Sigmoid colon (tissue), 4 donors: Measurements from ENCODE around the gene SPRR1B.

Experiments
- CTCF ChIP-seq, 4 experiments: fragments of 450-650 bp in 3 of 4; fragments of 200-600 bp in 1 of 4; IDR thresholded peaks; one replicate each; pipeline ENCODE4 v1.5.1; 2016 to 2019; ENCODE audit warnings: antibody characterized with exemption in 4 of 4, mild to moderate bottlenecking in 3 of 4, moderate library complexity in 2 of 4
- EP300 ChIP-seq, 4 donors: sonication (generic); formaldehyde crosslinking; IDR thresholded peaks; one replicate each; pipeline ENCODE4 v1.6.1; 2017; ENCODE audit warnings: antibody characterized with exemption in 4 of 4
- POLR2A ChIP-seq, 2 donors: fragments of 450-650 bp; IDR thresholded peaks; one replicate each; pipeline ENCODE4 v1.6.1; 2016; ENCODE audit warnings: antibody characterized with exemption in 2 of 2, mild to moderate bottlenecking in 2 of 2, moderate library complexity in 2 of 2
- POLR2AphosphoS5 ChIP-seq, 4 donors: sonication (generic); formaldehyde crosslinking; IDR thresholded peaks; one replicate each; pipeline ENCODE4 v1.6.1; 2017; ENCODE audit warnings: antibody characterized with exemption in 4 of 4

DNA sequence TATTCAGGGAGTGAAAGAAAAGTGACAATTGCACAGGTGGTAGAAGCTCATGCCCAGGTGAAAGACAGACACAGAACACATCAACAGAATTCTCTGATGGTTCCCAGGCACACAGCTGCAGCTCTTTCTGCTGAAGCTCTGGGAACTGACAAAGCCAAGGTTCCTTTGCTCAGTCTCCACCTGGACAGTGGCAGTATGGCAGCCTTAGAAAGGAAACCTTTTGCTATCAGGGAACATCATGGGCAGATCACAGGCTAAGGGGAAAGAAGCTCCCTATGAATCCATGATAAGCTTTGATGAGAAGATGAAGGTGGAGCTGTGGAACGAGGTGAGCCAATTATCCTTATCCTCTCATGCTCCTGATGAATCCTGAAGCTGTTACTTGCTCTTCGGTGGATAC, 39.2 kb downstream of the SPRR1B start:
- TF ChIP-seq POLR2A (IDR thresholded peaks at IDR 0.05) (no peak), CTCF (IDR thresholded peaks at IDR 0.05) (no peak), POLR2AphosphoS5 (IDR thresholded peaks at IDR 0.05) (no peak), EP300 (IDR thresholded peaks at IDR 0.05) (no peak)
